H4 (cell line): ENCODE results near the gene ADGRL4. TPM values are rescaled to one million over a fixed set of nuclear protein-coding genes. Genes with fewer than 3 reads are reported as not detected.
"Not testable (repeated sequence)": the region's sequence is repeated elsewhere in the genome, so short reads cannot be mapped to it uniquely, and the experiment has no call there.

ENCODE experiments used
- DNase-seq: peaks from one replicate; pipeline ENCODE4 v3.0.0-alpha.2; 2015; ENCODE audit warnings: low spot score
- total RNA-seq: library from RNA; depleted of rRNA; stranded (reverse); fragments of >200 nt; shearing (Covaris generic); gene quantifications from 2 replicates; pipeline ENCODE4 v1.2.3, GENCODE V29; 2014

Gene ADGRL4
- total RNA-seq, 1 experiment from 2014 or later: not detected

DNA sequence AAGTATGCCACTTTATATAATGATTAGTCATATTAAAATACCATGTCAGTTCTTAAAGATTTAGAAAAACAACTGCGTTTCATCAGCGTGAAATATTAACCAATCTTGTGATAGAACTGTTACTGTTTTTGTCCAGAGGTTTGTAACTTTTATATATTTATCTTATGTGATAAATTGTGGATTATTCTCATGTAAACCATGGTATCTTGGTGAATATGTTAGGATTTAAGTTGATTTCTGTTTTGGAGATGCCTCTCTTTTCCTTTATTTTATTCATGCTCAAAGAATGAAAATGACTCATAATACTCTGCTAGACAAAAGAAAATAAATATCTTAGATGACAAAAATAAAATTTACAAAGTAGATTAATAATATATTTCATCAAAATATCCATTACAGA, 88.4 kb downstream of the ADGRL4 start:
- DNase-seq: no peak

DNA sequence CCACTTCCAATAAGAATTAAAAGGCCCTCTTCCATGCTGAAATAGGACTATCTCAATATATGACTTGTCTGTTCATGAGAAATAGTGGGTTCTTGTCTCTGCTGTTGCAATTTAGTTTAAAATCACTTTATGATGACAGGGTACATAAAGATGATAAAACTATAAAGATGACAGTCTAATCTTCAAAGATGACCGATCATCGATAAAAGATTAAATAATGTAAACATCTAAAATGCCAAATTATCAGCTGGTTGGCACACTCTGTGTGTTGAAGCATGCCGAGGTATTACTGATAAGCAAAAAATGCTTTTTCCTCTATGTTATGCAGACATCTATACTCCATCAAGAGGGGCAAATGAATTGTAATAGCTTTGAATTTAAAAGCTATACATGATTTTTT, 89.5 kb downstream of the ADGRL4 start:
- no peak for DNase-seq

DNA sequence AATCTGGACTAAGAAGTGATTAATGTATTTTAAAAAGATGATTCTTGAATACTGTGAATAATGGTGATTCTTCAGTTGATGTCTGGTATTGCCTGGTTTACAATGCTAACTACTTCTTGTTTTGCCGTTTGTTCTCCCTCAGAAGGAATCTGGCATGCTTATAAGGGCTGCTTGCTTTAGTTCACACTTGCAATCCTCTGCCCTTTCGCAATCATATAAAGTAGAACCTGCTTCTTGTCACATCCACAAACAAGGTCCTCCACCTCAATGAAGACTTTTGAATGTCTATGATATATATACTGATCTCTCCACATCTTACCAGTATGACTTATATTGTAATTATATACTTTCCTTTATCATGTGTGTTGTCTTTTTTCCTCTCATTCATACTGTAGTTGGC, 92.6 kb downstream of the ADGRL4 start:
- DNase-seq: no peak

GRCh38 chr1:78911956-78912880, 94.3 kb downstream of the ADGRL4 start:
- no peak for DNase-seq

GRCh38 chr1:78902641-78903040, 103.9 kb downstream of the ADGRL4 start:
- DNase-seq: no peak

DNA sequence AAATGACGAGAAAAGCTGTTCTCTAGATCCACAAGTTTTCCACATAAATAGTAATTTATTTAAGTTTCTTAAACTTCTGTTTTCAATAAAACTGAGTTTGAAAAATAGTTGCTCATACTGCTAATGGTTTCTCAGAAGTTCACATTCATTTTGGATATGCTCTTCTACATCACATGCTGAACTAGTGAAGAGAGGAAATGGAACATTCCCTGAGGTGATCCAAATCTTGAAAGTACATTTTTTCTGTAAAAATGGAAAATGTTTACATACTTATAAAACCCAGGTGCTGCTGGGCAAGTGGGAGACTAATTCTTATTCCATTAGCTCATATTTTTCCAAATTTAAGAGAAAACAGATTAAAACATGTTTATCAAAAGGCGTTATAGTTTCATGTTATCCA, 111.7 kb downstream of the ADGRL4 start:
- no peak for DNase-seq

- no peak for DNase-seq
Observed at GRCh38 chr1:78892260-78892840, 114.2 kb downstream of the ADGRL4 start.

DNA sequence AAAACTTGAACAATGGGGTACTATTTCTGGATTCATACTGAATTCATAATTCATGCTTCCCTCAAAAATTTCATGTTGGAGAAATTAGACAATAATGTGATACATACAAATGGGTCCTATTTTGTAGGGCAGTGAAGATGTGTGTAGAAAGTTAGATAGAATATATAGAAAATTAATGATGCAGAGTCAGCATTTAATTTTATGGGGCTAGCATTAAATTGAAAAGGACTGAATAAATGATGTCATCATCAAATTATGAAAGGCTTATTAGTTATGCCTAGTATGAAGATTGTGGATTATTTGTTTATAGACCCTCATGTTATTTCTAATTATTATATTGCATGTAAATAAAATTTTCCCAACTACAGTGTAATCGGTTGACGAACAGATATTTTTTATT, 119.1 kb downstream of the ADGRL4 start:
- DNase-seq: no peak

- peak; percentile 11 for DNase-seq
Observed at GRCh38 chr1:78884685-78885452, 121.7 kb downstream of the ADGRL4 start.

DNA sequence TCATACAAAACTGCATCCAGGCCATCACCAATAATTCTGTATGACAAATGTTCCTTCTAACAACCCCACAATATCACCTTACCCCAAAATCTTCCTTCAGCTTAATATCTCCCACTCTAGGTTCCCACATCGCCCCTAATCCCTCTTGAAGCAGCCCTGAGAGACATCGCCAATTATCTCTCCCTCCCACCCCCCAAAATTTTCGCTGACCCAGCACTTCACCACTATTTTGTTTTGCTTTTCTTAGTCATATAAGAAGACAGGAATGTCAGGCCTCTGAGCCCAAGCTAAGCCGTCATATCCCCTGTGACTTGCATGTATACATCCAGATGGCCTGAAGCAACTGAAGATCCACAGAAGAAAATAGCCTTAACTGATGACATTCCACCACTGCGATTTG, 126.3 kb downstream of the ADGRL4 start:
- no peak for DNase-seq

GRCh38 chr1:78875986-78876385, 130.5 kb downstream of the ADGRL4 start:
- DNase-seq: not testable (repeated sequence)

DNA sequence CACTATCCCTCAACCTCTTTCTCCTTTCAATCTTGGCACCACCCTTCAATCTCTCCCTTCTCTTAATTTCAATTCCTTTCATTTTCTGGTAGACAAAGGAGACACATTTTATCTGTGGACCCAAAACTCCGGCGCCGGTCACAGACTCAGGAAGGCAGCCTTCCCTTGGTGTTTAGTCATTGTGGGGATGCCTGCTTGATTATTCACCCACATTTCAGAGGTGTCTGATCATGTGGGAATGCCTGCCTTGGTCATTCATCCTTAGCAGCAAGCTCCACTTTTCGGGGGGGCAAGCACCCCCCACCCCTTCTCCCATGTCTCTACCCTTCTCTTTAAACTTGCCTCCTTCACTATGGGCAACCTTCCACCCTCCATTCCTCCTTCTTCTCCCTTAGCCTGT, 133.7 kb downstream of the ADGRL4 start:
- DNase-seq: not testable (repeated sequence)

- no peak for DNase-seq
Observed at GRCh38 chr1:78871249-78871648, 135.3 kb downstream of the ADGRL4 start.

DNA sequence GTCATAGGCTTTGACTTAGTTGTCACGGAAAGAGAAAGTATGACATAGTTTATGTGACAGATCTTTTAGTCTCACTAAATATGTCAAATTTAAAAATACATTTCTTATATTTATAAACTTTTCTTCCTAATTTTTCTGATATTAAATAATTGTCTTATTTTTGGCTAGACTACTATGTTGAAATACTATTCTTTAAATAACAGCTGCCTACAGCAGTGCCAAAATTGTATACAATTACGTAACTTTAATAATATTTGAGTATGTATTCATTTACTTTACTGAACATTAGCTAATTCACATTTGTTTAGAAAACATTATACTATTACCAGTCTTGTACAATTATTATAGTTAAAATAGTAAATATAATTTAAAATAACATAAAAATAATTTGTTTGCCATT, 137.4 kb downstream of the ADGRL4 start:
- DNase-seq: no peak

DNA sequence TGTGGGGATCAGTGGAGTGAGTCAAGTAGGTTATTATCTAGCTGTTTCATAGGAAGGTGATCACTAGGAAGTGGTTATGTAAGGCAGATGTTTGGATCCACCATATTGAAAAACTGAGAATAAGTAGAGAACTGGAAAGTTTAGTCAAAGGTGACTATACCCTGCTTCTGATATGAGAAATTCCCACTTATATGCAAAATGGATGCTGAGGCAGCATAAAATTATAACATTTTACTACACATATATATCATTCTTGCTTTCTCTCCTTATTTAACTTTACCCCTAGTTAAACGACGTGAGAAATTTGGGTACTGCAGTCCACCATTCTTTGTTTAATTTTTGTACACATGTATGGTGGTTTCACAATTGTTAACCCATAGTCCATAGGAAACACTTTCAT, 142.4 kb downstream of the ADGRL4 start:
- no peak for DNase-seq

- DNase-seq: no peak
Observed at GRCh38 chr1:78856096-78856495, 150.4 kb downstream of the ADGRL4 start.

DNA sequence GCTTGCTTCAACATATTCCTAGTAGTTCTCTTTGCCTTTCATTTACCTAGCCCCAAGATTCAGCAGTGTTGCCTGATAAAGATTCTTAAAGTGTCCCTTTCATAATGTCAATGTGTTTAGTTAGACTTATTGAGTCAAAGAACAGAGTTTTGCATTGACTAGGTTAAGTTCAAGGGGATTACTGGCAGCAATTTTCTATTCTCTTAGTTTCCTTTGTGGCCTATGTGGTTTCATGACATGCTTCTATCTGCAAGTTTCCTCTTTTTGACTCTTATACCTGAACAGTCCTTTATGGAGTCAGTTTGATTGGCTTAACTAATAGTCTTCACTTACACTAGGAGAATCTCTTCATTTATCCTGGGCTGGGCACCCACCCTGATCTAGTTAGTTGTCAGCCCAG, 151.3 kb downstream of the ADGRL4 start:
- no peak for DNase-seq

GRCh38 chr1:78854556-78854955, 152.0 kb downstream of the ADGRL4 start:
- DNase-seq: no peak

- no peak for DNase-seq
Observed at GRCh38 chr1:78843546-78843945, 163.0 kb downstream of the ADGRL4 start.

GRCh38 chr1:78843111-78843510, 163.4 kb downstream of the ADGRL4 start:
- peak; percentile 25 for DNase-seq

- DNase-seq: peak; percentile 50
Observed at GRCh38 chr1:78840453-78841271, 165.9 kb downstream of the ADGRL4 start.
